Testis (tissue), 3 donors: Measurements from ENCODE around the gene SLC1A3. TPM values are rescaled to one million over a fixed set of nuclear protein-coding genes. Genes with fewer than 3 reads are reported as not detected.

Experiments
- DNase-seq: peaks from one replicate; pipeline ENCODE4 v3.0.0-alpha.2; 2019
- H3K27ac ChIP-seq, 2 donors: fragments of 200-600 bp; sonication (generic); one replicate each; pipeline ENCODE4 v1.5.1; 2019
- H3K27me3 ChIP-seq: fragments of 200-600 bp; sonication (generic); one replicate; pipeline ENCODE4 v1.5.1; 2019
- H3K36me3 ChIP-seq: fragments of 200-600 bp; sonication (generic); one replicate; pipeline ENCODE4 v1.5.1; 2017; ENCODE audit warnings: low read depth; ENCODE audit errors: missing control alignments
- H3K4me1 ChIP-seq: fragments of 200-600 bp; sonication (generic); one replicate; pipeline ENCODE4 v1.5.1; 2019
- H3K4me3 ChIP-seq, 2 donors: fragments of 200-600 bp; sonication (generic); one replicate each; pipeline ENCODE4 v1.5.1; 2017 to 2019
- H3K9me3 ChIP-seq: fragments of 200-600 bp; sonication (generic); one replicate; pipeline ENCODE4 v1.5.1; 2017
- CTCF ChIP-seq, 3 experiments: fragments of 450-650 bp in 2 of 3; fragments of 200-600 bp in 1 of 3; sonication (generic) in 1 of 3; IDR thresholded peaks; one replicate each; pipeline ENCODE4 v1.5.1; 2016 to 2019; ENCODE audit warnings: antibody characterized with exemption in 3 of 3, mild to moderate bottlenecking in 2 of 3, moderate library complexity in 1 of 3
- POLR2A ChIP-seq: fragments of 450-650 bp; IDR thresholded peaks from one replicate; pipeline ENCODE4 v1.6.1; 2017; ENCODE audit warnings: antibody characterized with exemption, mild to moderate bottlenecking, moderate library complexity
- WGBS, 2 donors: methylation state at CpG; one replicate each; pipeline ENCODE4 v1.1.5; 2018; 5-methylcytosine and 5-hydroxymethylcytosine counted together
- intact Hi-C: fragments of 100-400 bp; cut with DNase I; formaldehyde crosslinking; loops from one replicate; pipeline ENCODE4 v1.15.1; 2023; ENCODE audit warnings: low total_unique reads
- polyA plus RNA-seq: library from polyadenylated mRNA; stranded (reverse); fragments of 350-450 nt; fragmentation: Illumina TruSeq; extraction: RNeasy Lipid Tissue Mini Kit (QIAGEN cat#74804); gene quantifications from one replicate; pipeline ENCODE4 v1.2.3, GENCODE V29; 2014; ENCODE audit warnings: low read depth, low replicate concordance; ENCODE audit not compliant: insufficient read depth
- total RNA-seq, 2 donors: library from RNA; depleted of rRNA; stranded (reverse); fragments of >200 nt; gene quantifications; one replicate each; pipeline ENCODE4 v1.2.3, GENCODE V29; 2016

The SLC1A3 gene
- total and polyA plus RNA-seq, 3 donors from 2014 or later, result 3.6 to 10.8 (median 6.6) TPM

GRCh38 chr5:36598045-36598444 is 8.4 kb upstream of the SLC1A3 start:
- TF ChIP-seq POLR2A (no peak), CTCF (IDR thresholded peaks at IDR 0.05) (no peak)
- Histone ChIP-seq H3K36me3 (no peaks in the 10 kb centered on the region), H3K4me1 (no peaks in the 10 kb centered on the region), H3K4me3 (no peak overlapping the region), H3K9me3 (no peaks in the 10 kb centered on the region), H3K27me3 (no peaks in the 10 kb centered on the region), H3K27ac (no peak overlapping the region)
- DNase-seq, result no peak
- intact Hi-C loops, result no loop called here
- WGBS, 2 donors, result 60 to 65% methylated on average over 3 of the region's 3 CpGs

GRCh38 chr5:36599986-36600779 is 6.2 kb upstream of the SLC1A3 start:
- Histone ChIP-seq H3K36me3 (no peaks in the 10 kb centered on the region), H3K4me3 (no peak overlapping the region), H3K27ac (no peak overlapping the region), H3K9me3 (no peaks in the 10 kb centered on the region), H3K4me1 (no peaks in the 10 kb centered on the region), H3K27me3 (no peaks in the 10 kb centered on the region)
- WGBS, 2 donors, result 69 to 83% methylated on average over 6 of the region's 6 CpGs
- intact Hi-C loops, result no loop called here
- TF ChIP-seq CTCF (IDR thresholded peaks at IDR 0.05), result no peak
- no peak for TF ChIP-seq POLR2A
- no peak for DNase-seq

- Histone ChIP-seq H3K27me3 (no peaks in the 10 kb centered on the region), H3K9me3 (no peaks in the 10 kb centered on the region), H3K4me3 (no peak overlapping the region), H3K4me1 (no peaks in the 10 kb centered on the region), H3K36me3 (no peaks in the 10 kb centered on the region), H3K27ac (no peak overlapping the region)
- no peak for TF ChIP-seq POLR2A
- TF ChIP-seq CTCF (IDR thresholded peaks at IDR 0.05), result no peak
- 71 to 72% methylated on average over 6 of the region's 6 CpGs for WGBS, 2 donors
- intact Hi-C loops, result no loop called here
- DNase-seq, result no peak
Measured at GRCh38 chr5:36600917-36601527, 5.4 kb upstream of the SLC1A3 start.

GRCh38 chr5:36602704-36603321 is 3.6 kb upstream of the SLC1A3 start:
- DNase-seq, result no peak
- Histone ChIP-seq H3K27ac (no peak overlapping the region), H3K36me3 (no peaks in the 10 kb centered on the region), H3K9me3 (no peaks in the 10 kb centered on the region), H3K4me3 (no peak overlapping the region), H3K4me1 (no peaks in the 10 kb centered on the region), H3K27me3 (no peaks in the 10 kb centered on the region)
- intact Hi-C loops, result no loop called here
- 85 to 88% methylated on average over 5 of the region's 5 CpGs for WGBS, 2 donors
- TF ChIP-seq POLR2A (no peak), CTCF (IDR thresholded peaks at IDR 0.05) (no peak)
